ENCODE results near the gene SH3D19. TPM values are rescaled to one million over a fixed set of nuclear protein-coding genes. Genes with fewer than 3 reads are reported as not detected.
"Not testable (repeated sequence)": the region's sequence is repeated elsewhere in the genome, so short reads cannot be mapped to it uniquely, and the experiment has no call there.

SH3D19 gene
- total RNA-seq, 3 donors from 2014 or later: 97.5 to 140 (median 102) TPM

DNA sequence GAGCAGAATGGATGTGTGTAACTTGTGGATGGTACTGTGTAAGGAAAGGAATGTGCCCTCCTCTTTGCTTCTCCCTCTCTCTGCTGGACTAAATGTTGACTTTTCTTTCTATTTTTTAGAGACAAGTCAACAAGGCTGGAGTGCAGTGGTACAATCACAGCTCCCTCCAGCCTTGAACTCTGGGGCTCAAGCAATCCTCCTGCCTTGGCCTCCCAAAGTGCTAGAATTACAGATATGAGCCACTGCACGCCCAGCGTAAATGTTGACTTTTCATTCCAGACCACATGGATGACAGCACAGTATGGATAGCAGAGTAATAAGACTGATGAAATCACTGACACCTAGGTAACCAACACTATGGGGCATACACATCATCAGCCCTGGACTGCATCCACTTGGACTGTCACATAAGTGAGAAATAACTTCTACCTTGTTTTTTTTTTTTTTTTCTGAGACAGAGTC, 231.1 kb downstream of the SH3D19 start:
- DNase-seq: no peak
- H3K36me3 ChIP-seq (ENCODE audit: low read depth): no peaks in the 10 kb centered on the region
- peaks cover 12% of the 10 kb centered on the region for H3K4me1 ChIP-seq (ENCODE audit: low read depth)
- intact Hi-C loops (cut with DNase I, micrococcal nuclease): no loop called here
- H3K4me3 ChIP-seq: no peak overlapping the region
- ATAC-seq: no peak
- TF ChIP-seq, protein P1, sequence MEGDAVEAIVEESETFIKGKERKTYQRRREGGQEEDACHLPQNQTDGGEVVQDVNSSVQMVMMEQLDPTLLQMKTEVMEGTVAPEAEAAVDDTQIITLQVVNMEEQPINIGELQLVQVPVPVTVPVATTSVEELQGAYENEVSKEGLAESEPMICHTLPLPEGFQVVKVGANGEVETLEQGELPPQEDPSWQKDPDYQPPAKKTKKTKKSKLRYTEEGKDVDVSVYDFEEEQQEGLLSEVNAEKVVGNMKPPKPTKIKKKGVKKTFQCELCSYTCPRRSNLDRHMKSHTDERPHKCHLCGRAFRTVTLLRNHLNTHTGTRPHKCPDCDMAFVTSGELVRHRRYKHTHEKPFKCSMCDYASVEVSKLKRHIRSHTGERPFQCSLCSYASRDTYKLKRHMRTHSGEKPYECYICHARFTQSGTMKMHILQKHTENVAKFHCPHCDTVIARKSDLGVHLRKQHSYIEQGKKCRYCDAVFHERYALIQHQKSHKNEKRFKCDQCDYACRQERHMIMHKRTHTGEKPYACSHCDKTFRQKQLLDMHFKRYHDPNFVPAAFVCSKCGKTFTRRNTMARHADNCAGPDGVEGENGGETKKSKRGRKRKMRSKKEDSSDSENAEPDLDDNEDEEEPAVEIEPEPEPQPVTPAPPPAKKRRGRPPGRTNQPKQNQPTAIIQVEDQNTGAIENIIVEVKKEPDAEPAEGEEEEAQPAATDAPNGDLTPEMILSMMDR (IDR thresholded peaks at IDR 0.05): no peak
- H3K9me3 ChIP-seq: no peaks in the 10 kb centered on the region

DNA sequence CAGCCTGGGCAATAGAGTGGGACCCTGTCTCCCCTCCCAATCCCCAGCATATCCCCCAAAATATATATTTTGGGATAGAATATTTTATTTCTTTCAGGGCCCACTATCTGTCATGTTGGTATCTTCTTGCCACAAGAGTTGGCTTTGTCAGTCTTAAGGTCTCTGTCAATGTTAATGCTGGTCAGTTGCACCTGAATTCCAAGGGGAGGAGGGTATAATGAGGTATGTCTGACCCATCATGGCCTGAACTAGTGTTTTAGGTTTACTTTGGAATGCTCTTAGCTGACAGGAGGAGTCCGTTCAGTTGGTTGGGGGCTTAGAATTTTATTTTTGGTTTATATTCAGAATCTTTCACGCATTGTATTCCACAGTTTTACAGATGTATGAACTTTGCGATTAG, 232.2 kb downstream of the SH3D19 start:
- peaks cover 12% of the 10 kb centered on the region for H3K4me1 ChIP-seq (ENCODE audit: low read depth)
- DNase-seq: no peak
- TF ChIP-seq, protein P1 (IDR thresholded peaks at IDR 0.05): no peak
- no peaks in the 10 kb centered on the region for H3K36me3 ChIP-seq (ENCODE audit: low read depth)
- intact Hi-C loops (cut with DNase I, micrococcal nuclease): no loop called here
- H3K4me3 ChIP-seq: no peak overlapping the region
- no peaks in the 10 kb centered on the region for H3K9me3 ChIP-seq
- ATAC-seq: no peak

DNA sequence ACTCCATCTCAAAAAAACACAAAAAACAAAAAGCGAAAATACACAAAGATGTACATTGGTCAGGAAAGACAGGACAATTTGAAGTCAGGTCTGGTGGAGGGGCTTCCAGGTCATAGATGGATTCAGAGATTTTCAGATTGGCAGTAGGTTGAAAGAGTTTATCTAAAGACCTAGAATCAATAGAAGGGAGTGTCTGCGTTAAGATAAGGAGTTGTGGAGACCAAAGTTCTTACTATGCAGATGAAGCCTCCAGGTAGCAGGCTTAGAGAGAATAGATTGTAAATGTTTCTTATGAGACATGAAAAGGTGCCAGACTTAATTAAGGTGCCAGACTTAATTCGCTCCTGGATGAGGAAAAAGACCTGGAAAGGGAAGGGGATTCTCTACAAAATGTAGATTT, 232.9 kb downstream of the SH3D19 start:
- H3K9me3 ChIP-seq: no peaks in the 10 kb centered on the region
- peaks cover 12% of the 10 kb centered on the region for H3K4me1 ChIP-seq (ENCODE audit: low read depth)
- TF ChIP-seq, protein P1 (IDR thresholded peaks at IDR 0.05): no peak
- peak; percentile 52 for ATAC-seq
- intact Hi-C loops (cut with DNase I, micrococcal nuclease): no loop called here
- H3K36me3 ChIP-seq (ENCODE audit: low read depth): no peaks in the 10 kb centered on the region
- H3K4me3 ChIP-seq: no peak overlapping the region
- no peak for DNase-seq

DNA sequence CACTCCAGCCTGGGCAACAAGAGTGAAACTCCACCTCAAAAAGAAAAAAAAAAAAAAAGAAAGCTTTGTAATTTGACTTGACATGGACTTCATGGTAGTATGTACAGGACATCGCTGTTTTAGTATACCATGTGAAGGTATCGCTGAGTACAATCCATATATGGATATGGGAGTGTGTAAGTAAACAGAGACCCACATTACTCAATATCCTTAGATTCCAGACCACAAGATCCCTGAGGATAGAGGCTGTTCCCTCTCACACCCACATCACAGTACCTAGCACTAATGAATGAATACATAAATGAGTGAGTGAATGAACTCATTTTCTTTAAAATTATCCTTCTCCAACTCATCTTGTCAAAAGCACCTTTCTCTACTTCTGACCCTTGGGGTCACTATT, 234.4 kb downstream of the SH3D19 start:
- DNase-seq (no peak), ATAC-seq (peak; percentile 47)
- no peaks in the 10 kb centered on the region for H3K36me3 ChIP-seq (ENCODE audit: low read depth)
- H3K4me3 ChIP-seq: no peak overlapping the region
- TF ChIP-seq, protein P1 (IDR thresholded peaks at IDR 0.05): no peak
- peaks cover 12% of the 10 kb centered on the region for H3K4me1 ChIP-seq (ENCODE audit: low read depth)
- intact Hi-C loops (cut with DNase I, micrococcal nuclease): no loop called here
- H3K9me3 ChIP-seq: no peaks in the 10 kb centered on the region

DNA sequence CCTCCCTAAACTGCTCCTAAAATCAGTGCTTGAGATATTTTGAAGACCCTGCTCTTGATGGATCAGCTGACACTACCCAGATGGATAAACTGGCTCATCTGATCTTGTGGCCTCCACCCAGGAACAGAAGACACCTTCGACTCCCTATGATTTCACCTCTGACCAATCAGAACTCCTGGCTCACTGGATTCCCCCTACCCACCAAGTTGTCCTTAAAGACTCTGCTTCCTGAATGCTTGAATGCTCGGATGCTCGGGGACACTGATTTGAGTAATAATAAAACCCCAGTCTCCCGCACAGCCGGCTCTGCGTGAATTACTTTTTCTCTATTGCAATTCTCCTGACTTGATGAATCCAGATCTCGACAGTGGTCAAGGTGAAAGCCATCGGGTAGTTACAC, 237.9 kb downstream of the SH3D19 start:
- no peak for DNase-seq
- intact Hi-C loops (cut with DNase I, micrococcal nuclease): no loop called here
- TF ChIP-seq, protein P1 (IDR thresholded peaks at IDR 0.05): no peak
- no peak overlapping the region for H3K4me3 ChIP-seq
- H3K36me3 ChIP-seq (ENCODE audit: low read depth): no peaks in the 10 kb centered on the region
- ATAC-seq: no peak
- no peaks in the 10 kb centered on the region for H3K9me3 ChIP-seq
- H3K4me1 ChIP-seq (ENCODE audit: low read depth): peaks cover 7% of the 10 kb centered on the region

DNA sequence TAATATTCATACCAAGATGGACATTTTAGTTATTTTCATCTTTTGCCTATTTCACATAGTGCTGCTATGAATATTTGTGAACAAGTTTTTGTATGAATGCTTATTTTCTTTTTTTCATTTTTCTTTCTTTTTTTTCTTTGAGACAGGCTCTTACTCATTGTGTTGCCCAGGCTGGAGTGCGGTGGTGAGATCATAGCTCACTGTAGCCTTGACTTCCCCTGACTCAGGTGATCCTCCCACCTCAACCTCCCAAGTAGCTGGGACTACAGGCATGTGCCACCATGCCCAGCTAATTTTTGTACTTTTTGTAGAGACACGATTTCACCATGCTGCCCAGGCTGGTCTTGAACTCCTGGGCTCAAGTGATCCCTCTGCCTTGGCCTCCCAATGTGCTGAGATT, 247.4 kb downstream of the SH3D19 start:
- intact Hi-C loops (cut with DNase I, micrococcal nuclease); DNase-seq; H3K4me1 ChIP-seq (ENCODE audit: low read depth); H3K9me3 ChIP-seq; H3K36me3 ChIP-seq (ENCODE audit: low read depth); ATAC-seq; H3K4me3 ChIP-seq: not testable (repeated sequence)
